AG09309 (cell line): ENCODE data around the gene ZNF280A.
"Not testable (repeated sequence)": the region's sequence is repeated elsewhere in the genome, so short reads cannot be mapped to it uniquely, and the experiment has no call there.

Source experiments
- DNase-seq: peaks from one replicate; pipeline ENCODE4 v3.0.0-alpha.2; 2010; ENCODE audit warnings: low read depth
- H3K4me3 ChIP-seq: 2 replicates; pipeline ENCODE4 v1.5.1; 2011; ENCODE audit warnings: mild to moderate bottlenecking, low read depth, low read length, moderate library complexity; ENCODE audit not compliant: control insufficient read depth
- TF ChIP-seq, protein P1 (sequence below): IDR thresholded peaks from 2 replicates; pipeline ENCODE4 v1.5.1; 2011; ENCODE audit warnings: mild to moderate bottlenecking, low read depth, low read length, inconsistent platforms; ENCODE audit not compliant: insufficient read depth, control insufficient read depth; ENCODE audit errors: missing control alignments

Gene ZNF280A

DNA sequence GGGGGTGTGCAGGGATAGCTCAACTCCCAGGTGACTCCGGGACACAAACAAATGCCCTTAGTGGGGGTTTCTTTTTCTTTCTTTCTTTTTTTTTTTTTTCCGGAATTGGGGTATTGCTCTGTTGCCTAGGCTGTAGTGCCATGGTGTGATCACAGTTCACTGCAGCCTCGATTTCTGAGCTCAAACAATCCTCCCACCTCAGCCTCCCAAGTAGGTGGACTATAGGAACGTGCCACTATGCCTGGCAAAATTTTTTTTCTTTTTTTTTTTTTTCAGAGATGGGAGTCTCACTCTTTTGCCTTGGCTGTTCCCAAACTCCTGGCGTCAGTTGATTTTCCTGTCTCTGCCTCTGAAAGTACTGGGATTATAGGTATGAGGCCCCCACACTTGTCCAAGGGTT, 13.8 kb upstream of the ZNF280A start:
- TF ChIP-seq, protein P1, sequence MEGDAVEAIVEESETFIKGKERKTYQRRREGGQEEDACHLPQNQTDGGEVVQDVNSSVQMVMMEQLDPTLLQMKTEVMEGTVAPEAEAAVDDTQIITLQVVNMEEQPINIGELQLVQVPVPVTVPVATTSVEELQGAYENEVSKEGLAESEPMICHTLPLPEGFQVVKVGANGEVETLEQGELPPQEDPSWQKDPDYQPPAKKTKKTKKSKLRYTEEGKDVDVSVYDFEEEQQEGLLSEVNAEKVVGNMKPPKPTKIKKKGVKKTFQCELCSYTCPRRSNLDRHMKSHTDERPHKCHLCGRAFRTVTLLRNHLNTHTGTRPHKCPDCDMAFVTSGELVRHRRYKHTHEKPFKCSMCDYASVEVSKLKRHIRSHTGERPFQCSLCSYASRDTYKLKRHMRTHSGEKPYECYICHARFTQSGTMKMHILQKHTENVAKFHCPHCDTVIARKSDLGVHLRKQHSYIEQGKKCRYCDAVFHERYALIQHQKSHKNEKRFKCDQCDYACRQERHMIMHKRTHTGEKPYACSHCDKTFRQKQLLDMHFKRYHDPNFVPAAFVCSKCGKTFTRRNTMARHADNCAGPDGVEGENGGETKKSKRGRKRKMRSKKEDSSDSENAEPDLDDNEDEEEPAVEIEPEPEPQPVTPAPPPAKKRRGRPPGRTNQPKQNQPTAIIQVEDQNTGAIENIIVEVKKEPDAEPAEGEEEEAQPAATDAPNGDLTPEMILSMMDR = no peak

DNA sequence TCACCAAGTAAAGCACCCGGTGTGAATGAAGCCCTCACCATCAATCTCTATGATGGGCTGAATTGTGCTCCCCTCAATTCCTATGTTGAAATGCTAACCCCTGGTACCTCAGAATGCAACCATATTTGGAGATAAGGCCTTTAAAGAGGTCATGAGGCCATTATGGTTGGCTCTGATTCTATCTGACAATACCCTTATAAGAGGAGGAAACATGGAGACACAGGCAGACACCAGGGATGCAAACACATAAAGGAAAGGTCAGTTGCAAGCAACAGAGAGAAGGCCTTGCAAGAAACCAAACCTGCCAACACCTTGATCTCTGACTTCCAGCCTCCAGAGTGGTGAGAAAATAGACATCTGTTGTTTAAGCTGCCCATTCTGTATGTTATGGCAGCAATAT, 13.3 kb upstream of the ZNF280A start:
- no peak overlapping the region for H3K4me3 ChIP-seq
- DNase-seq = no peak
- TF ChIP-seq, protein P1 = no peak

More for the DNA sequence above, 13.8 kb upstream of the ZNF280A start:
- H3K4me3 ChIP-seq = no peak overlapping the region
- DNase-seq = no peak

DNA sequence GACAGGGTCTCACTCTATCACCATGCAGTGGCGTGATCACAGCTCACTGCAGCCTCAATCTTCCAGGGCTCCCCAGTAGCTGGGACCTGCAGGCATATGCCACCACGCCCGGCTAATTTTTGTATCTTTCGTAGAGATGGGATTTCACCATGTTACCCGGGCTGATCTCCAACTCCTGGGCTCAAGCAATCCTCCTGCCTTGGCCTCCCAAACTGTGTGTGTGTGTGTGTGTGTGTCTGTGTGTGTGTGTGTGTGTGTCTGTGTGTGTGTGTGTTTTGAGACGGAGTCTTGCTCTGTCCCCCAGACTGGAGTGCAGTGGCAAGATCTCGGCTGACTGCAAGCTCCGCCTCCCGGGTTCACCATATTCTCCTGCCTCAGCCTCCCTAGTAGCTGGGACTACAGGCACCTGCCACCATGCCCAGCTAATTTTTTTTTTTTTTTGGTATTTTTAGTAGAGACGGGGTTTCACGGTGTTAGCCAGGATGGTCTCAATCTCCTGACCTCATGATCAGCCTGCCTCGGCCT, 12.5 kb upstream of the ZNF280A start:
- DNase-seq, H3K4me3 ChIP-seq: not testable (repeated sequence)

GRCh38 chr22:22531770-22532546, 11.9 kb upstream of the ZNF280A start:
- TF ChIP-seq, protein P1 = no peak
- DNase-seq = no peak
- no peak overlapping the region for H3K4me3 ChIP-seq

DNA sequence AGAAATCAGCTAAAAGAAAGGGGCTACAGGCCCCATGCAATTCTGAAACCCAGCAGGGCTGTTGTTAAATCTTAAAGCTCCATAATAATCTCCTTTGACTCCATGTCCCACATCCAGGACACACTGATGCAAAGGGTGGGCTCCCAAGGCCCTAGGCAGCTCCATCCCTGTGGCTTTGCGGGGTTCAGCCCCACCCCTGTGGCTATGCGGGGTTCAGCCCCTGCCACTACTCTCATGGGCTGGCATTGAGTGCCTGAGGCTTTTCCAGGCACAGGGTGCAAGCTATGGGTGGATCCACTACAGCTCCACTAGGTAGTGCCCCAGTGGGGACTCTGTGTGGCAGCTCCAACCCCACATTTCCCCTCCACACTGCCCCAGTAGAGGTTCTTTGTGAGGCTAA, 8.7 kb upstream of the ZNF280A start:
- TF ChIP-seq, protein P1 = no peak
- DNase-seq = no peak
- H3K4me3 ChIP-seq = no peak overlapping the region

DNA sequence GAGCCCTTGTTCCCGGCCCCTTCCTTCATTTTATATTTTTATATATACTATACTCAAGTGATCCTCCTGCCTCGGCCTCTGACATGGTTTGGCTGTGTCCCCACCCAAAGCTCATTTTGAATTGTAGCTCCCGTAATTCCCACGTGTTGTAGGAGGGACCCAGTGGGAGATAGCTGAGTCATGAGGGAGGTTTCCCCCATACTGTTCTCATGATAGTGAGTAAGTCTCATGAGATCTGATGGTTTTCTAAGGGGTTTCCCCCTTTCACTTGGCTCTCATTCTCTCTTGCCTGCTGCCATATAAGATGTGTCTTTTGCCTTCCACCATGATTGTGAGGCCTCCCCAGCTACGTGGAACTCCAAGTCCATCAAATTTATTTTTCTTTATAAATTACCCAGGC, 7.2 kb upstream of the ZNF280A start:
- TF ChIP-seq, protein P1 = no peak
- H3K4me3 ChIP-seq = no peak overlapping the region
- DNase-seq = no peak

DNA sequence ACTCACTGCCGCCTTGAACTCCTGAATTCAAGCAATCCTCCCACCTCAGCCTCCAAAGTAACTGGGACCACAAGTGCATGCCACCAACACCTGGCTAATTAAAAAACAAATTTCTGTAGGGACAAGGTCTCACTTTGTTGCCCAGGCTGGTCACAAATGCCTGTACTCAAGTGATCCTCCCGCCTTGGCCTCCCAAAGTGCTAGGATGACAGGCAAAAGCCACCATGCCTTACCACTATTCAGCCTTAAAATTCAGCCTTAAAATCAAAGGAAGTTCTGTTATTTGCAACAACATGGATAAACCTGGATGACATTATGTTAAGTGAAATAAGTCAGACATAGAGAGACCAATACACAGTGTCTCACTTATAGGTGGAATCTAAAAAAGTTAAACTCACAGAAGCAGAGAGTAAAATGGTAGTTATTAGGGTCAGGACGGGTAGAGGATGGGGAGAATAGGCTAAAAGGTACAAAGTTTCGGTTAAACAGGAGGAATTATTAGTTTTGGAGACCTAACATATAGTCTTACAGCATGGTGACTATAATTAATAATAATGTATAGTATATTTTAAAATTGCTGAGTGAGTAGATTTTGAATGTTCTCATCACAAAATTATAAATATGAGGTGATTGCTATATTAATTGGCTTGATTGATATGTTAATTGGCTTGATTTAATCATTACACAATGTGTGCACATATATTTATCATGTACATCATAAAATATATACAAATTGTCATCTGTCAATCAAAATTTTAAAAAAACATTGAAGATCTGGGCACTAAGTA, 6.2 kb upstream of the ZNF280A start:
- no peak for DNase-seq
- no peak overlapping the region for H3K4me3 ChIP-seq
- TF ChIP-seq, protein P1 = no peak
